Activated naive CD4-positive, alpha-beta T cell treated with anti-CD3 and anti-CD28 coated beads, Interleukin-2, amount 50 U/mL, for 16 hours (primary cell): ENCODE results near the gene TMEM184A.

Source experiments
- DNase-seq: peaks from one replicate; pipeline ENCODE4 v3.0.0-alpha.2; 2020

TMEM184A gene

GRCh38 chr7:1499367-1500029, 56.5 kb downstream of the TMEM184A start:
- DNase-seq = no peak

DNA sequence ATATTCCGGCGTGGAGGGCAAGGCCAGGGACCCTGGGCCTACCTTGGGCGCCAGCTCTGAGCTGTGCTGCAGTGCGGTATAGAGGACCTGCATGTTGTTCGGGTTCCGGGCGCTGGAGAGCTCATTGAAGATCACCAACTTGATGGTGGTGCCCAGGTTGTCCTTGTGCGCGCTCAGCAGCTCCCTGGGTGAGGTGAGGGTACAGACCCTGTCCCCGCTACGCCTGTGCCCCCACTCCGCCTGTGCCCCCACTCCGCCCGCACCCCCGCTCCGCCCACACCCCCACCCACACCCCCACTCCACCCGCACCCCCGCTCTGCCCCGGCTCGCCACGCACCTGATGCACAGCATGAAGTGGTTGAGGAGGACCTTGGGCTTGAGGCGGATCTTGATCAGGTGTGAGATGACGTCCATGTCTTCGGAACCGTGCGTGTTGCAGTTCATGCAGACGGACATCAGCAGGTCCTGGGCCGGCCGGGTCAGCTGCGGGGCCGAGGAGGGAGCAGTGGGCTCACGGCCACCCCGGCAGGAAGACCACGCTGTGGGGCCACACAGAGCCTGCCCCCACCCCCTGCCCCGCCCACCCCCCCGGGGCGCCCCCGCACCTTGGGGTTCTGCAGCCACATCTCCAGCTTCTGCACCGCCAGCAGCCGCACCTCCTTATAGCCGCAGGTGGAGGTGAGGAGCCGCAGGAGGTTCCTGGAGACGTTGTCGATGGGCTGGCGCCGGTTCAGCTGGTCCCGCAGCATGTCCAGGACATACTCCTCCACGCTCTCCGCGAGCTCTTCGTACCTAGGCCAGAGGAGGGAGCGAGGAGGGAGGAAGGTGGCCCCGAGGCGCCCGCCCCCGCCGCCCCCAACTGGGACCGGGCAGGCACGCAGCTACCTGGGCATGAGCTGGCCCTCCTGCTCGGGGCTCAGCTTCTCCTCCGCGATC, 57.4 kb downstream of the TMEM184A start:
- no peak for DNase-seq

DNA sequence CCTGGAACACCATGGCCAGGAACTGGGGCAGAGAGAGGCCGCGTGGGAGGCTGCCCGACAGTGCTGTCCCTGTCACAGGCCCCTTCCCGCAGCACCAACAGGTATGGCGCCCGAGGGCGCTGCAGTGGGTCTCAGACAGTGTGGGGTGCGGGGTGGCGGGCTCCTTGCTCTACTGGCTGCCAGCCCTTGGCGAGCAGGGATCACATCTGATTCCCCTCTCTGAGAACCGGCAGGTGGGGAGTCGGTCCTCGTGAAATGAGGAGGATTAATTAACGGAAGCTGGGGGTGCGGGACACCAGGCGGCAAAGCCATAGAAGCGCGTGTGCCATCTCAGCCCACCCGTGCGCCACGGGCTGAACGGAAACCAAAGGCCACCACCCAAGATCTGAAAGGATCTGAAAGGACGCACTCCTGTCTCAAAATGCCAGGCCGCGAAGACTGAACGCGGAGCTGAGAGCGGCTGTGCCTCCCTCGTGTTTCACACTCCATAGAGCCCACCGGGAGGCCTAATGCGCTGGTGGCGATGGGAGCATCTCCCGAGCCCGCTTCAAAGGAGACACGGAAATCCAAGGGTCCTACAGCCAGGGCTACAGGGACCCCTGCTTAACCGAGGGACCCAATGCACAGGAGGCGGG, 58.6 kb downstream of the TMEM184A start:
- DNase-seq = no peak

DNA sequence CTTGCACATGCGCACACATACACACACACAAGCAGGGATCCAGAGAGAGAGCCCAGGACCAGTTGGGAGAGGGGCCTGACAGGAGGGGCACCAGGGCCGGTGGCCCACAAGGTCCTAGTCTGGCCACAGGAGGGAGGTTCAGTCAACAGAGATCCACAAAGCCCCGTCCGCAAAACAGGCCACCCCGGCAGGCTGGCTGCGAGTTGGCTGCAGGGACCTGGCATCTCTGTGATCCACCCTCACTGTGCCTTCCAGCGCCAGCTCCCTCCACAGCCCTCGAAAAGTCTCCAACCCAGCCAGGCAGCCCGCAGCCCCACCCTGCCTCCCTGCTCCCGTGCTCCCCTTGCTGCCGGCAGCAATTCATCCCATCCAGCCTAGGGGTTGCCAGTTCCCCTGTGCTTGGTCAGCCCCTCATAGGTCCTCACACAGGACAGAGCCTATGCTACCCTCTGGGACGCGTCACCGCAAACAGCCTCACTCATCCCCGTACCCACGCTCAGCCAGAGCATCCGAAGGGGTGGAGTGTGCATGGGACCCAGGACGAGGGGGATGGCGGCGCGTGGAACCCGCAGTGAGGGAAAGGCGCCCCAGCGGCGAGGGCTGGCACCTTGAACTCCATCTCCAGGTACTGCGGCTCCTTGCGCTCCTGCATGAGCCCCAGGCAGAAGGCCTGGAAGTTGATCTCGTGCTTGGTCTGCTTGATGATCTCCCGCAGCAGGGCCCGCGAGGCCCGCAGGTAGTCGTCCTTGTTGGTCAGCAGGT, 59.3 kb downstream of the TMEM184A start:
- DNase-seq = no peak

DNA sequence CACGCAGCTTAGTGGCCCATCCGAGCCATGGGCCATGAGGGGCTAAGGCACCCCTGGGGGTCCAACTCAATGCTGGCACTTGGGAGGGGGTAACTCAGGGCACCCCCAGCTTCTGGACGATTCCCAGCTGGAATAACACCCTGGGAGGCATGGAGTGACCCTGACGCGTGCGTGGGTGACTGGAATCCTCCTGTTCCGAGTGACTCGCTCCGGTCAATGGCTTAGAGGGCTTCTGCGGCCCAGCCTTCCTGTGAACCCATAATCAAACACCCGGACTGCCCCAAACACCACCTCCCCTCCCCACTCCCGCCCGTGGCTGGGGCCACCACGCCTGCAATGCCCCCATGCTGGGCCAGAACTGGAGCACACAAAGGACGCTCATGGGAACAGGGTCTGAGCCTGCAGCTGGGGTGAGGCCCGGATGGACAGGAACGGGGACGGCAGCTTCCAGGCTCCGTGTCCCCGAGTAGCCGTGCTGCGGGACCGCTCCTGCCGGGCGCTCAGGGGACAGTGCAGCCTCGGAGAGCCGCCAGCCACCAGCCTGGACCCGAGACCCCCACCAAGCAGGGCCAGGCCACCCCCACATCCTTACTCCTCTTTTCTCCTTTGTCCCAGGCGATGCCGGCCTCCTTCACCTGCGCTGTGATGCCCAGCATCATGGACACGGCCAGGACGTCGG, 60.3 kb downstream of the TMEM184A start:
- no peak for DNase-seq

GRCh38 chr7:1494866-1495563, 61.0 kb downstream of the TMEM184A start:
- DNase-seq = no peak

DNA sequence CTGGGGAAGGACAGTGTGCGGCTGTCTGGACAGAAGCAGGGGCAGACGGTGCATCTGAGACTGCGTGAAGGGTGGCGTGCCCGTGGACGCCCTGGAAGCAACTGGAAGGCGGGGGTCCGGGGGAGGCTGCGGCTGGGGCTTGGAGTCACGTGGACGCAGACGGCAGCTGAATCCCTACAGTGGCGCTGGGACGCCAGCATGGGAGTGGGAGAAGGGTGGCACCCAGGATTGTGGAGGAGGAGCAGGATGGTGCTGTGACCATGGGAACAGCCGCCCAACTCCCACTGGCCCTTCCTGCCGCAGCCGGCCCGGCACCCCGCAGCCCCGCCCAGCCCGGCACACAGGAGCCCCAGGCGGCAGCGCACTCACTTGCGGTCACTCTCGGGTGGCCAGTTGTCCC, 61.6 kb downstream of the TMEM184A start:
- DNase-seq = no peak

DNA sequence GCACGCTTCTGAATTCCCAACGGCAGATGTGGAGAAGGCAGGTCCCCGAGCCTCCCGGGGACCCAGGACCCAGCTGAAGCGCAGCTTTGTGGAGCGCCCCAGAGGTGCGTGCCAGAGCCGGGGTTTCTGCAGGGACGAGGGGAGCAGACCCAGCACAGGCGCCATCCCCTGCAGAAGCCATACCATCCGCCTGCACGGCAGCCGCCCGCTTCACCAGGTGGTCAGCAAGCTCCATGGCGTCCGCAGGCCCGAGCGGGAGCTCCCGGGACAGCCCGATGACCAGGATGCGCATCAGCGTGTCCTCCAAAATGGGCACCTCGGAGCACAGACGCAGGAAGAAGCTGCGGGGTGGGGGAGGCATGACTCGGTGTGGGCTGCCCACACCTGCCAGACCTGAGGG, 62.4 kb downstream of the TMEM184A start:
- DNase-seq = no peak

- DNase-seq = no peak
Observed at GRCh38 chr7:1493129-1493528, 62.9 kb downstream of the TMEM184A start.

DNA sequence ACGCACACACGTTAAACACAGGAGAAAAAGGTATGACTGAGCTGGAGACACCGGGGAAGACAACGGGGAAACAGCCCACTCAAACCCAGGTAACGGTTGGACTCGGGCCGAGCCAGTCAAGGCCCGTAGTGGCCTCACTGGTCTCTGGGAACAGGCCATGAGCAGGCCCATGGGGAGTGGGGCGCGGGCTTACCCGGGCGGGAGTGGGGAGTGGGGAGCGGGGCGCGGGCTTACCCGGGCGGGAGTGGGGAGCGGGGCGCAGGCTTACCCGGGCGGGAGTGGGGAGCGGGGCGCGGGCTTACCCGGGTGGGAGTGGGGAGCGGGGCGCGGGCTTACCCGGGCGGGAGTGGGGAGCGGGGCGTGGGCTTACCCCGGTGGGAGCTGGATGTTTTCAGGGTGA, 63.4 kb downstream of the TMEM184A start:
- DNase-seq = no peak
